Measurements from ENCODE around the gene BIN1.

The BIN1 gene

GRCh38 chr2:127057371-127058245 is 49.3 kb downstream of the BIN1 start:
- no peak for DNase-seq (ENCODE audit: low spot score)

GRCh38 chr2:127056631-127057370 is 50.2 kb downstream of the BIN1 start:
- no peak for DNase-seq (ENCODE audit: low spot score)

DNA sequence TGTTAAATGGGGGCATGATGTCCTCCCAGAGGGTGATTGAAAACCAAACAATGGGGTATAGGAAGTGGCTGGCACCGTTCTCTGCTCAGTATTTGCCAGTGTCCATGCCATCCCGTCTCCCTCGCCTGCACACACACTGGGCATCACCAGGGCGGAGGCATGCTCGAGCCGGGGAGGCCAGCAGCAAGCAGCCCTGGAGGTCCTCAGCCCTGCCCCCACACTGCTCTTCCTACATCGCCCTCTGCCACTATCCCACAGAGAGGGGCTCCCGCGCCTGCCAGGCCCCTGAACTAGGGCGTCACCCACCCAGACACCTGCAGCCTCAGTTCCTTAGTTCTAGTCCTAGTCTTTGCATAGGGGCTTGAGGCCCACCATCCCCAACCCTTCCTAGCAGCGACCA is 50.9 kb downstream of the BIN1 start:
- no peak for DNase-seq (ENCODE audit: low spot score)

DNA sequence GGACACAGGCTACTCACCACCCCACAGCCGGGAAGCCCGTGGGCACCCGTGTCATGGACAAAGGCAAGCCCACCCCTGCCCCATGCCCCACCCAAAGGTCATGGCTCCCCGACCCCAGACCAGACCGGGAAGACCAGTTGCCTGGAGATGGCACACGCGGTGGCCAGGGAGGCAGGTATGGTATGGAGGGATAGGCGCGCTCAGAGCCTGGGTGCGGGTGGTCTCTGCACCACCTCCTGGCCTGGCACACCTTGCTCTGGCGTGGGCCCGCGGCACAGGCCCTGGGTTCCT is 51.2 kb downstream of the BIN1 start:
- DNase-seq (ENCODE audit: low spot score), result no peak

DNA sequence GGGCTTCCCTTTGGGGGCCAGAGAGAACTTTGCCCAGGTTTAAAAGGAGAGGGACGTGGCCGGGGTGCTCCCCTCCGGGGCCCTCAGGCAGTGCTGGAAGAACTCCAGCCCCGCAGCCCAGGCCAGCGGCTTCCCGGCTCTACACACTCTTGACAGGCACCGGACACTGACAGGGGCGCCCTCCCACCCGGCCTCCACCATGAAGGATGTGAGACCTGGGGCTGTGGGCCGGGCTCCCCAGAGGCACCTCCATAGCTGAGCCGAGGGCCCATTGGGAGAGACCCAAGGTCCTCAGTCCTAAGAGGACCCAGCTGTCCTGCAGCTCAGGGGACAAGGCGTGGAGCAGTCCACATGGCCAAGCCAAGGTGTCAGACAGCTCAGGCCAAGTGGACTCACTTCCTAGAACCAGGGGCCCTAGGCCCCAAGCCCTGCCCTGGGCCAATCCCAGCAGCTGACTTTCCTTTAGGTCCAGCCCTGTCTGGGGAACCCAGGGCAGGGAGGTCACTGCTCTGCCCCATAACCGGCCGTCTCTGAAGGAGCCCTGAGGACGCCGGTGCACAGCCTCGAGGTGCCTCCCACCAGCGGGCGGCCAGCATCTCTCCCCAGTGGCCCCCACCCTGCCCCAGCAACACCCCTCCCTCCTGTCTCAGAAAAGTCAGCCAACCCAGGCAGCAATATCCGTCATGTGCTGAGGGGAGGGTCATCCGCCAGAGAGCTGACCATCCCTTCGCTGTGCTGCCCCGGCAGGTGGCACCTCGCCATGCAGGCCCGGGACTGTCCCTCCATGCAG is 51.8 kb downstream of the BIN1 start:
- DNase-seq (ENCODE audit: low spot score), result no peak

DNA sequence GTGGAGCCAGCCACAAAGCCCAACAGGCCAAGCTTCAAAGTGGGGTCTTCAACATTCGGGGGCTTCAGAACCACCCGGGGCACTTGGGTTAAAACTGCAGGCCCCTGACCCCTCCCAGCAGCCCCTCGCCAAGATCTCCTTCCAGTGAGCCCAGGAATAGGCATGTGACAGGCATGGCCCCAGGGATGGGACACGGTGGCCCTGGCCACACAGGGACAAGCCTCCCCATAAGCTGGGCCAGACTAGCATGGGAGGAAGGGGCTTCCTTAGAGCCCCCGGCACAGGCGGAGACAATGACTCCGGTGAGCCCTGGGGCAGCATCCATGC is 52.4 kb downstream of the BIN1 start:
- no peak for DNase-seq (ENCODE audit: low spot score)

GRCh38 chr2:127053731-127054603 is 53.0 kb downstream of the BIN1 start:
- no peak for DNase-seq (ENCODE audit: low spot score)

- DNase-seq (ENCODE audit: low spot score), result no peak
Observed at GRCh38 chr2:127052771-127053691, 53.9 kb downstream of the BIN1 start.

DNA sequence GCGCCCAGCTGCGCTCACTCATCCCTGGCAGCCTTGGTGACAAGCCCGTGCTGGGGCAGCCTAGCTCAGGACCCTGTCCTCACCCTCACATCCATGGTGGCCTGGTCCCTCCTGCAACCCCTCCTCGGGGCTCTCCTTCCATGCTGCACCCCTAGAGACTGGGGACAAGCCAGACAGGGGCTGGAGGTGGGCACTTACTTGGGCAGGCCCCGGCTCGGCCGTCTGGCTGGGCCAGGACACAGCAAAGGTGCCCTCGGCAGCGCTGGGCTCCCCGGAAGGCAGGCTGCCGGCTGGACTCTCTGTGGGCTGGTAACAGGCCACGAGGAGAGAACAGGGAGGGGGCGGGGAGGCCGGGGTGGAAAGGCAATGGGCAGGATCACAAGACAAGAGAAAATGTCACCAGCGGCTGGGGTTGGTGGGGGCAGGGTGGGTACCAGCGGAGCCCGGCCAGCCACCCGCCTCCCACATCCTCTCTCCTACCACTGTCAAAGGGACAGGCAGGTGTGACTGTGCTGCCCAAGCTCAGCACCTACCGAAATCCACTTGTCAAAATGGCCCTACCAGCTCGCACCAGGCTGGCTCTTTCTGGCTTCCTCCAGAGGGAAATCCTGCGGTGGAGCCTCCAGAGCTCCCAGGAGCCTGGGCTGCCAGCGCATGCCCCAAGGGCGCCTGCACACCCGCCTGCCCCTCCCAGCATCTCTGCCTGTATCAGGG is 54.7 kb downstream of the BIN1 start:
- DNase-seq (ENCODE audit: low spot score), result no peak

DNA sequence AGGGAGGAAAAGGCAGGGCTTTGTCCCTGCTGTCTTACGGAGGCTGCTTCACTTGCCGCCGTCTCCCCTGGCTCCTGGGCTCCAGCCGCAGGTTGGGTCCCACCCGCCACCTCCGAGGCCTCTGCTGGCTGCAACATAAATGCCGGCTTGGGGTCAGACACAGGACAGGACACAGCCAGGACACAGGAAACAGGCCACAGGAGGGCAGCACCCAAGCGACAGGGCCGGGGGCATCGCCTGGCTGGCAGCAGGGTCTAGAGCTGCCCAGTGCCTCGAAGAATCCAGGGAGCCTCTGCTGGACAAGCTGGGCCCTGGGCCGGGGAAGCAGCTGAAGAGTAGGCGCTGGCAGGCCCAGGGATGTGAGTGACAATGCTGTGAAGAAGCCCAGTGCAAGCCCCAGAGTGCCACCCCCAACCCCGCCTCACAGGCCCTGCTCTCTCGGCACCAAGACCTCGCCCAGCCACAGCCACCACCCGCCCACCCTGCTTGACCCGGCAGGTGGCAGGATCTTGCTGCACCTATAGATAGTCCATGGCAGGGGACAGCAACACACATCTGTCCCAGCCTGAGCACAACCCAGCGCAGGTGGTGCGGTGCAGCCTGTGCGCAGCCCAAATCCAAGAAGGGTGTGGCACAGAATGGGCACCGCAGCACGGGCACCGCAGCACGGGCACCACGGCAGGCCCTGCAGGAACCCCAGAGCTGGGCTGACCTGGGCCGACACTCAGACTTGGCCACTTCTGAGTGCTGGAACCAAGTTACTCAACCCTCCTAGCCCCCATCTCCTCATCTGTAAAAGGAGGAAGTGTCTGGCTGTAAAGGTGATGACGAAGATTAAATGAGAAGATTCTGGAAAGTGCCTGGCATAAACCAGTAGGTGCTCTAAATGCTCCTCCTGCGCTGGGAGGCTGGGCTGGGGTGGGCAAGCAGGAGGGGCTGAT is 55.6 kb downstream of the BIN1 start:
- DNase-seq (ENCODE audit: low spot score), result no peak

DNA sequence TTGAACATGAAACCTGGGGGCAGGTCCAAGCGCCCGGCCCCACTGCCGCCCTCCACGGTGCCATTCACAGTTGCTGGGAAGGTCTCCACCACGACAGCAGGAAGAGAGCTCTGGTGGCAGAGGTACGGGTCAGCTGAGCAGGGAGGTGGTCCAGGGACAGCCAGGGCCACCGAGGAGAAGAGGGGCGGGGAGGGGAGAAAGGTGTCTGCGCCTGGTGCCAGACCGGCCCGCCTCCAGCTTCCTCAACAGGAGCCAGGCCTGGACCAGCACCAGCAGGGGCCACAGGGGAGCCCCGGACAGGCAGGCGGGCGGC is 56.2 kb downstream of the BIN1 start:
- DNase-seq (ENCODE audit: low spot score), result no peak

GRCh38 chr2:127049927-127050802 is 56.8 kb downstream of the BIN1 start:
- peak; percentile 98 for DNase-seq (ENCODE audit: low spot score)

- DNase-seq (ENCODE audit: low spot score), result no peak
Observed at GRCh38 chr2:127048969-127049897, 57.7 kb downstream of the BIN1 start.

DNA sequence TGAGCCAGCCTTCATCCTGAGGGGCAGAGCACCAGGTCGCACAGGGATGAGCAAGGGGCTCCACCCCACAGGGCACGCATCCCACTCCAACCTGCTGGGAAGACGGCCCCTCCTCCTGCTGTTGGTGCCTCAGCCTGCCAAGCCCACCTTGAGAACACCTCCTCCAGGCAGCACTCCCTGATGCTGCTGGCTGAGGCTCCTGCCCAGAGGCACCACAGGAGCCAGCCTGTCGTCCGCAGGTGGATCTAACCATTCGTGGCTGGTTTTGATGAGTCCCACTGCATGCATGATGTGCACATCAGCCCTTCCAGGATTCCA is 58.4 kb downstream of the BIN1 start:
- no peak for DNase-seq (ENCODE audit: low spot score)

GRCh38 chr2:127047716-127048617 is 59.0 kb downstream of the BIN1 start:
- DNase-seq (ENCODE audit: low spot score), result peak; percentile 3

DNA sequence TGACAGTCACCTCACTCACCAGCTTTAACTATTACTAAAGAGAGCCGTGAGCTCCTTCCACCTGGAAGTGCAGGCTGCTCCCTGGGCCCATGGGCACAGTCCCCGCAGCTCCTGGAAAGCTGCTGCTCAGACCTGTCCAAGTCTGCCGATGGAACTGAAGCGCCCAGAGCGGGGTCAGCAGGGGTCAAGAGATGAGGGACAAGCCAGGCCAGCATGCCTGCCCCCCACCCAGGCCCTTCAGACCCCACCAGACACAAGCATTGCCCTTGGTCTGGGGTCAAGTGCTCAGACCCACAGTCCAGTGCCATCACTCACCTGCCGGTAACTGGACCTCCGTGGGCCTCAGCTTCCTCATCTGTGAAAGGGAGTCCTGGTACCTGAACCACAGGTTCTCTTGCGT is 59.9 kb downstream of the BIN1 start:
- no peak for DNase-seq (ENCODE audit: low spot score)

Measured in iPS-NIHi11 (cell line).